Tibial nerve (tissue), 4 donors: Measurements from ENCODE around the gene SMCO1.

ENCODE experiments used
- CTCF ChIP-seq, 5 experiments: fragments of 200-600 bp in 3 of 5; fragments of 450-650 bp in 2 of 5; sonication (generic) in 3 of 5; IDR thresholded peaks; one replicate each; pipeline ENCODE4 v1.5.1; 2016 to 2019; ENCODE audit warnings: antibody characterized with exemption in 5 of 5, mild to moderate bottlenecking in 3 of 5, moderate library complexity in 2 of 5
- EP300 ChIP-seq, 2 donors: sonication (generic); formaldehyde crosslinking; IDR thresholded peaks; one replicate each; pipeline ENCODE4 v1.6.1; 2017; ENCODE audit warnings: antibody characterized with exemption in 2 of 2, mild to moderate bottlenecking in 1 of 2
- POLR2A ChIP-seq, 2 donors: fragments of 450-650 bp; IDR thresholded peaks; one replicate each; pipeline ENCODE4 v1.6.1; 2017; ENCODE audit warnings: antibody characterized with exemption in 2 of 2, mild to moderate bottlenecking in 2 of 2, moderate library complexity in 2 of 2

GRCh38 chr3:196463804-196464203 is 51.3 kb downstream of the SMCO1 start:
- TF ChIP-seq CTCF (IDR thresholded peaks at IDR 0.05) (no peak), POLR2A (IDR thresholded peaks at IDR 0.05) (no peak), EP300 (IDR thresholded peaks at IDR 0.05) (no peak)
